ENCODE results near the gene RPL14. TPM values are rescaled to one million over a fixed set of nuclear protein-coding genes. Genes with fewer than 3 reads are reported as not detected.

The RPL14 gene
- total RNA-seq (2022; extraction: Qiagen RNA extraction; ENCODE audit: low read depth) = 740 to 776 TPM (median 756 TPM) in 5 replicates

GRCh38 chr3:40456940-40457823, at the start of gene RPL14:
Gene RPL14, plus strand, starts transcription at chr3:40457339. Its CDS starts 133 bp downstream, at chr3:40457472.

GRCh38 chr3:40476478-40477470, 19.6 kb downstream of the RPL14 start, which contains the start of gene ZNF619:
Gene ZNF619, plus strand, starts transcription at chr3:40477122. Its CDS starts 858 bp downstream, at chr3:40477980.

GRCh38 chr3:40505599-40506462, 48.7 kb downstream of the RPL14 start, which contains the start of gene ZNF620:
Gene ZNF620, plus strand, starts transcription at chr3:40506039. Its CDS starts 314 bp downstream, at chr3:40506353.

Other genes starting within 250 kb of the RPL14 start
- 51.9 to 65.2 TPM (median 62.0 TPM) in 5 replicates for gene EIF1B, start 147.6 kb upstream of the RPL14 start, total RNA-seq (2022; extraction: Qiagen RNA extraction; ENCODE audit: low read depth)
- gene ENTPD3, start 70.2 kb upstream of the RPL14 start, total RNA-seq (2022; extraction: Qiagen RNA extraction; ENCODE audit: low read depth) = 0.05 TPM in 1 of 5 replicates, not detected in the others
- gene ZNF619, start 19.8 kb downstream of the RPL14 start, total RNA-seq (2022; extraction: Qiagen RNA extraction; ENCODE audit: low read depth) = 1.7 to 2.8 TPM (median 2.1 TPM) in 5 replicates
- gene ZNF620, start 48.7 kb downstream of the RPL14 start, total RNA-seq (2022; extraction: Qiagen RNA extraction; ENCODE audit: low read depth) = 0.81 to 1.9 TPM (median 1.7 TPM) in 5 replicates
- gene ZNF621, start 67.6 kb downstream of the RPL14 start, total RNA-seq (2022; extraction: Qiagen RNA extraction; ENCODE audit: low read depth) = 6.0 to 8.1 TPM (median 7.7 TPM) in 5 replicates